H9 (cell line): ENCODE results near the gene PPIP5K1. TPM values are rescaled to one million over a fixed set of nuclear protein-coding genes. Genes with fewer than 3 reads are reported as not detected.

ENCODE experiments used
- DNase-seq: peaks from one replicate; pipeline ENCODE4 v3.0.0-alpha.2; 2017
- H2AFZ ChIP-seq: one replicate; pipeline ENCODE4 v1.6.1; 2013; ENCODE audit warnings: mild to moderate bottlenecking, low read length, control low read depth, moderate library complexity
- H2AK5ac ChIP-seq: 2 replicates; pipeline ENCODE4 v1.6.1; 2013; ENCODE audit warnings: low read length, control low read depth, mixed read lengths; ENCODE audit not compliant: insufficient read length
- H2BK120ac ChIP-seq: one replicate; pipeline ENCODE4 v1.6.1; 2013; ENCODE audit warnings: low read depth, mild to moderate bottlenecking, low read length, control low read depth, inconsistent platforms; ENCODE audit not compliant: poor library complexity, severe bottlenecking
- H2BK12ac ChIP-seq: 2 replicates; pipeline ENCODE4 v1.6.1; 2013; ENCODE audit warnings: low read length, control low read depth, mixed read lengths, low read depth; ENCODE audit not compliant: insufficient read length
- H2BK15ac ChIP-seq: 2 replicates; pipeline ENCODE4 v1.6.1; 2013; ENCODE audit warnings: low read depth, low read length, control low read depth
- H2BK20ac ChIP-seq: one replicate; pipeline ENCODE4 v1.6.1; 2013; ENCODE audit warnings: low read depth, mild to moderate bottlenecking, low read length, control low read depth, inconsistent platforms; ENCODE audit not compliant: poor library complexity, severe bottlenecking
- H2BK5ac ChIP-seq: 2 replicates; pipeline ENCODE4 v1.6.1; 2013; ENCODE audit warnings: low read length, control low read depth, mixed read lengths; ENCODE audit not compliant: insufficient read length
- H3K14ac ChIP-seq: 2 replicates; pipeline ENCODE4 v1.6.1; 2013; ENCODE audit warnings: low read length, control low read depth; ENCODE audit not compliant: insufficient read depth
- H3K18ac ChIP-seq: 2 replicates; pipeline ENCODE4 v1.6.1; 2013; ENCODE audit warnings: low read depth, mild to moderate bottlenecking, mixed read lengths, low read length, control low read depth; ENCODE audit not compliant: insufficient read length
- H3K23ac ChIP-seq: 2 replicates; pipeline ENCODE4 v1.6.1; 2013; ENCODE audit warnings: low read length, control low read depth, mixed read lengths, low read depth; ENCODE audit not compliant: insufficient read length
- H3K23me2 ChIP-seq: 2 replicates; pipeline ENCODE4 v1.6.1; 2013; ENCODE audit warnings: low read depth, mild to moderate bottlenecking, mixed read lengths, low read length, control low read depth; ENCODE audit not compliant: insufficient read length, poor library complexity, severe bottlenecking
- H3K27ac ChIP-seq: 2 replicates; pipeline ENCODE4 v1.5.1; 2013; ENCODE audit warnings: low read length, control low read depth, mixed read lengths, low read depth; ENCODE audit not compliant: insufficient read length
- H3K27me3 ChIP-seq: 2 replicates; pipeline ENCODE4 v1.6.1; 2013; ENCODE audit warnings: low read length, control low read depth, inconsistent platforms; ENCODE audit not compliant: insufficient read depth
- H3K4ac ChIP-seq: 2 replicates; pipeline ENCODE4 v1.6.1; 2013; ENCODE audit warnings: low read depth, mild to moderate bottlenecking, control low read depth, inconsistent platforms, low read length, moderate library complexity
- H3K4me1 ChIP-seq: 2 replicates; pipeline ENCODE4 v1.6.1; 2013; ENCODE audit warnings: low read length, control low read depth, inconsistent platforms; ENCODE audit not compliant: insufficient read depth
- H3K4me2 ChIP-seq: 2 replicates; pipeline ENCODE4 v1.6.1; 2013; ENCODE audit warnings: low read length, control low read depth, mixed read lengths; ENCODE audit not compliant: insufficient read length, insufficient read depth
- H3K56ac ChIP-seq: 2 replicates; pipeline ENCODE4 v1.6.1; 2013; ENCODE audit warnings: low read depth, mild to moderate bottlenecking, mixed read lengths, low read length, control low read depth; ENCODE audit not compliant: insufficient read length
- H3K79me1 ChIP-seq: 2 replicates; pipeline ENCODE4 v1.6.1; 2013; ENCODE audit warnings: low read depth, mild to moderate bottlenecking, moderate library complexity, low read length, control low read depth, inconsistent platforms; ENCODE audit not compliant: insufficient read depth, poor library complexity, severe bottlenecking
- H3K79me2 ChIP-seq: 2 replicates; pipeline ENCODE4 v1.6.1; 2013; ENCODE audit warnings: low read length, control low read depth, inconsistent platforms; ENCODE audit not compliant: insufficient read depth
- H3K9ac ChIP-seq: 2 replicates; pipeline ENCODE4 v1.6.1; 2013; ENCODE audit warnings: low read length, control low read depth, mixed read lengths; ENCODE audit not compliant: insufficient read length; ENCODE audit errors: extremely low read depth
- H3K9me3 ChIP-seq: one replicate; pipeline ENCODE4 v1.6.1; 2013; ENCODE audit warnings: low read depth, low read length, inconsistent platforms; ENCODE audit not compliant: control insufficient read depth
- H3T11ph ChIP-seq: one replicate; pipeline ENCODE4 v1.6.1; 2013; ENCODE audit warnings: mild to moderate bottlenecking, low read length, control low read depth, inconsistent platforms
- H4K20me1 ChIP-seq: one replicate; pipeline ENCODE4 v1.6.1; 2013; ENCODE audit not compliant: control insufficient read depth, insufficient read length, insufficient read depth
- H4K5ac ChIP-seq: 2 replicates; pipeline ENCODE4 v1.6.1; 2013; ENCODE audit warnings: low read depth, mild to moderate bottlenecking, mixed read lengths, low read length, control low read depth; ENCODE audit not compliant: insufficient read length
- H4K8ac ChIP-seq: replicated peaks from 2 replicates; pipeline ENCODE4 v1.6.1; 2013; ENCODE audit warnings: low read length, control low read depth, mixed read lengths, low read depth; ENCODE audit not compliant: insufficient read length
- H4K91ac ChIP-seq: 2 replicates; pipeline ENCODE4 v1.6.1; 2013; ENCODE audit warnings: low read depth, mild to moderate bottlenecking, moderate library complexity, mixed read lengths, low read length, control low read depth; ENCODE audit not compliant: insufficient read length
- H3K27ac Mint-ChIP-seq, 3 experiments: 2 replicates in 2 of 3; 3 replicates in 1 of 3; pipeline ENCODE4 v1.8.0; 2020 to 2021; ENCODE audit warnings: mixed read lengths in 3 of 3, mild to moderate bottlenecking in 1 of 3, moderate library complexity in 1 of 3
- H3K27me3 Mint-ChIP-seq: 2 replicates; pipeline ENCODE4 v1.8.0; 2021; ENCODE audit warnings: low read depth, mild to moderate bottlenecking, moderate library complexity, mixed read lengths
- H3K36me3 Mint-ChIP-seq, 3 experiments: 2 replicates in 2 of 3; 3 replicates in 1 of 3; pipeline ENCODE4 v1.8.0; 2020 to 2021; ENCODE audit warnings: low read depth in 3 of 3, mixed read lengths in 3 of 3; ENCODE audit not compliant: insufficient read depth in 1 of 3
- H3K4me1 Mint-ChIP-seq, 2 experiments: 2 replicates each; pipeline ENCODE4 v1.8.0; 2020; ENCODE audit warnings: mixed read lengths in 2 of 2
- H3K4me3 Mint-ChIP-seq, 2 experiments: 2 replicates in 1 of 2; 3 replicates in 1 of 2; pipeline ENCODE4 v1.8.0; 2020 to 2021; ENCODE audit warnings: mild to moderate bottlenecking in 2 of 2, mixed read lengths in 2 of 2, moderate library complexity in 1 of 2
- H3K9me3 Mint-ChIP-seq, 2 experiments: 2 replicates in 1 of 2; 3 replicates in 1 of 2; pipeline ENCODE4 v1.8.0; 2020; ENCODE audit warnings: mild to moderate bottlenecking in 2 of 2, mixed read lengths in 2 of 2, moderate library complexity in 1 of 2
- WGBS: extraction: QIAGEN DNeasy Blood & Tissue Kit; methylation state at CpG from one replicate; pipeline ENCODE4 v1.1.7; 2013; ENCODE audit warnings: missing lambda C conversion rate, low lambda C conversion rate, mixed read lengths; ENCODE audit not compliant: insufficient read length; ENCODE audit errors: extremely low coverage; 5-methylcytosine and 5-hydroxymethylcytosine counted together
- total RNA-seq: library from RNA; stranded (reverse); gene quantifications from 2 replicates; pipeline ENCODE4 v1.2.1, GENCODE V29; 2021
- TF ChIP-seq, protein P1 (sequence below): fragments of 200-600 bp; sonication (generic); conservative IDR thresholded peaks from 3 replicates; pipeline ENCODE4 v1.8.0; 2021; ENCODE audit warnings: antibody characterized with exemption, mild to moderate bottlenecking

PPIP5K1 gene
- total RNA-seq, 1 experiment from 2014 or later: 28.5 TPM

- Histone ChIP-seq H4K5ac (no peak overlapping the region), H2AK5ac (no peak overlapping the region), H3K18ac (no peak overlapping the region), H3K27me3 (peaks cover 21% of the 10 kb centered on the region; the same call in 1 of the 2 replicates), H3K9me3 (no peaks in the 10 kb centered on the region), H3K14ac (no peak overlapping the region), H2BK20ac (no peak overlapping the region), H4K91ac (no peak overlapping the region), H3K23me2 (peaks cover 24% of the 10 kb centered on the region), H2BK120ac (no peak overlapping the region), H4K20me1 (no peaks in the 10 kb centered on the region), H3K4ac (no peak overlapping the region), H2AFZ (no peak overlapping the region), H3K4me2 (no peak overlapping the region), H3K79me2 (no peaks in the 10 kb centered on the region), H2BK5ac (no peak overlapping the region), H3K27ac (no peak overlapping the region), H4K8ac (no peak overlapping the region), H2BK15ac (no peak overlapping the region), H3K56ac (no peak overlapping the region), H3T11ph (no peak overlapping the region), H3K79me1 (no peaks in the 10 kb centered on the region), H2BK12ac (no peak overlapping the region), H3K23ac (no peak overlapping the region), H3K9ac (no peak overlapping the region), H3K4me1 (peaks cover 3% of the 10 kb centered on the region; the same call in 1 of the 2 replicates)
- TF ChIP-seq, protein P1, sequence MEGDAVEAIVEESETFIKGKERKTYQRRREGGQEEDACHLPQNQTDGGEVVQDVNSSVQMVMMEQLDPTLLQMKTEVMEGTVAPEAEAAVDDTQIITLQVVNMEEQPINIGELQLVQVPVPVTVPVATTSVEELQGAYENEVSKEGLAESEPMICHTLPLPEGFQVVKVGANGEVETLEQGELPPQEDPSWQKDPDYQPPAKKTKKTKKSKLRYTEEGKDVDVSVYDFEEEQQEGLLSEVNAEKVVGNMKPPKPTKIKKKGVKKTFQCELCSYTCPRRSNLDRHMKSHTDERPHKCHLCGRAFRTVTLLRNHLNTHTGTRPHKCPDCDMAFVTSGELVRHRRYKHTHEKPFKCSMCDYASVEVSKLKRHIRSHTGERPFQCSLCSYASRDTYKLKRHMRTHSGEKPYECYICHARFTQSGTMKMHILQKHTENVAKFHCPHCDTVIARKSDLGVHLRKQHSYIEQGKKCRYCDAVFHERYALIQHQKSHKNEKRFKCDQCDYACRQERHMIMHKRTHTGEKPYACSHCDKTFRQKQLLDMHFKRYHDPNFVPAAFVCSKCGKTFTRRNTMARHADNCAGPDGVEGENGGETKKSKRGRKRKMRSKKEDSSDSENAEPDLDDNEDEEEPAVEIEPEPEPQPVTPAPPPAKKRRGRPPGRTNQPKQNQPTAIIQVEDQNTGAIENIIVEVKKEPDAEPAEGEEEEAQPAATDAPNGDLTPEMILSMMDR: no peak
- Mint-ChIP-seq H3K4me3 (peak overlapping the region in 1 of 2 experiments; percentile 71; a peak in 1 of 5 replicates), H3K4me1 (peaks cover 42 to 59% of the 10 kb centered on the region in 2 experiments), H3K27me3 (peaks cover 89% of the 10 kb centered on the region), H3K9me3 (no peaks in the 10 kb centered on the region), H3K36me3 (no peaks in the 10 kb centered on the region; a peak in 1 of 7 replicates), H3K27ac (no peak overlapping the region)
- DNase-seq: no peak
- WGBS: no CpG with 5 or more reads among the region's 2 CpGs
Observed at GRCh38 chr15:43515741-43516140, 74.3 kb downstream of the PPIP5K1 start.
